Activated CD8-positive, alpha-beta memory T cell treated with anti-CD3 and anti-CD28 coated beads, Interleukin-2, amount 50 U/mL, for 4 hours (primary cell): ENCODE measurements around the gene KCNJ9.
A peak's percentile ranks its signal among the peaks of the same experiment; 100 is the strongest.
"Not testable (repeated sequence)": the region's sequence is repeated elsewhere in the genome, so short reads cannot be mapped to it uniquely, and the experiment has no call there.

Experiments
- DNase-seq: peaks from one replicate; pipeline ENCODE4 v3.0.0-alpha.2; 2020

KCNJ9 gene

DNA sequence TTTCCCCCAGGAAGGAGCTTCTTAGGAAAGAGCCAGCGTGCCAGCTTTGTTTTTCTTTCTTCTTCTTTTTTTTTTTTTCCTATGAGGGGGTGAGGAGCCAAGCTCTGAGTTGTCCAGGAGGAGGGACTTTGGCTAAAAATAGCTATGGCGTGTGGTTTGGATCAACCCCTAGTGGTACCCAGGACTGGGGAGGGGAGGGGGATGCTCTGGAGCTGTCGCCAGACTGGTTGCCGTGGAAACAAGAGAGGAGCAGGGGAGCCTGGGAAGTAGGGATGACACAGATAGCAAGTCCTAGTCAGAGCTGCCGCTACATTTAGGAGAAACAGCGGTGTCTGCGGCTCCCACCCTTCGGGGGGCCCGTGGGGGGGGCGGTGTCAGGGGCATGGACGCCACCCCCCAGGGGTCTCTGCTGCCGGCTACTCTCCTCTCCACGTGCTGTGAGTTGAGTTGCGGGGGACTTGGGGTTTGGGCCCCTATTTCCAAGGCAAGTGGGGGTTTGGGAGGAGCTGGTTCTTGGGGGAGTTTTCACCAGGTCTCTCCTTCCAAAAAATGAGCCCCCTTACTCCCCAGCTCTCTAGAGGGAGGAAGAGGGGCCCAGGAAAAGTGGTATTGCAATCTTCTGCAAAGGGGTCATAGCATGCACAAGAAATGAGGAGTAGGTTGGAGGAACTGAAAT, at the start of gene KCNJ9:
TSS of gene KCNJ9 (plus strand) at position 278 of the 676 bp plus-strand sequence. CDS start 2,493 bp downstream, outside the sequence.
- no peak for DNase-seq

DNA sequence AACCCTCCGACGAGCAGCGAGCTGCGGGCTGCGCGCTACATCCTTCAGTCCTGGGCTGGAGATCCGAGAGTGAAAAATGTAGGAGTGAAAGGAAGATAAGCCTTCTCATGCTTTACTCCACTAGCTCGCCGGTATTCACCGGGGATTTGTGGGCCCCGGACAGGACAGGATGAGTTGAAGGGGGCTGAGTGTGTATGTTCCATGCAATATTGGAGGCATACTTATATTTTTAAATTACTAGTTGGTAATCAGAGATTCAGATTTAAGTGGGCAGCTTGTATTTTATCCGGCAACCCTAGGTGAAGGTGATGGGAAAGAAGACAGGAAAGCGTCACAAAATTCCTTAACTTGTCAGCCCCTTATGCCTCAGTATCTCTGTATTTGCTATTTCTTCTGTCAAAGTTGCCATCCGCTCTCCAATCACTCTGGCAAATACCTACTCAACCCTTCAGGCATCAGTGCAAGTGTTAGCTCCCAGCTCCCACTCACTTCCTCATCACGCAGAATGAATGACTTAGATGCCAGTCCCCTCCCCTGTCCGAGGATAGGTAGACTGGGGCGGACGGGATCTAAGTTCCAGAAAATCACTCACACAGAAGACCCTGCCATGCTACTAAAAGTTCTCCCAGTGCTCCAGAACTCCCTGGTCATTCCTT, 49.0 kb upstream of the KCNJ9 start:
- no peak for DNase-seq

DNA sequence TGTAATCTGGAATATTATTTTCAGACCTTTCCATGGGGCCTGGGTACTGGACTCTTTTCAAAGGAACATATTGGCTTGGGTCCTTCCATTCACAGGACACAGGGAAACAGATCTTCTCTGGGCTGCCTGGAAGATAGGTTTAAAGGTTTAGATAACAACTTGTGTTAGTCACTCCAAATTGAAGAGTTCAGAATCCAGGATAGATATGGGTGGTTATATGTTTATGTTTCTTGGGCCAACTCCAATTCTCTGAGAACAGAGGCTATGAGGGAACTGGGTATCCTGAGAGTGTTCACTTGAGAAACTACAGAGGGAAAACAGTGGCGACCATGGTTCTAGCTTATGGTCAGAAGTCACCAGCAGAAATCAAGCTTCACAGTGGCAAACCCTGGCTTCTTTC, 40.9 kb upstream of the KCNJ9 start:
- DNase-seq = no peak

DNA sequence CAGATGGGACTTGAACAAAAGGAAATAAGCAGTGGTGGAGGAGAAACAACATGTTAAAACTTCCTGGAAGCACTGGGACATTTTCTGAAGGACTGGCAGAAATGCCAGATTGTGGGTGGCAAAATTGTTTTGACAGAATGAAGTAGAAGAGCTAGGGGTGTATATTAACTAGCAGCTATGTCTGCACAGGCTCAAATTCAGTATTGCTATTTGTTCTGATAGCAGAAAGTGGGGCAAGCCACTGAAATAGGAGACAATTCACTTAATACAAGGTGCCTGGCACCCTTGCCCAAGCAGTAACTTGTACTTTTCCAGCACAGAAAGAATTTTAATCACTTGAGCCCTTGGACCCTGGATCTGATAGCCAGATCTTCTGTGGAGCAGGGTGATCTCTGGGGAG, 37.8 kb upstream of the KCNJ9 start:
- no peak for DNase-seq

DNA sequence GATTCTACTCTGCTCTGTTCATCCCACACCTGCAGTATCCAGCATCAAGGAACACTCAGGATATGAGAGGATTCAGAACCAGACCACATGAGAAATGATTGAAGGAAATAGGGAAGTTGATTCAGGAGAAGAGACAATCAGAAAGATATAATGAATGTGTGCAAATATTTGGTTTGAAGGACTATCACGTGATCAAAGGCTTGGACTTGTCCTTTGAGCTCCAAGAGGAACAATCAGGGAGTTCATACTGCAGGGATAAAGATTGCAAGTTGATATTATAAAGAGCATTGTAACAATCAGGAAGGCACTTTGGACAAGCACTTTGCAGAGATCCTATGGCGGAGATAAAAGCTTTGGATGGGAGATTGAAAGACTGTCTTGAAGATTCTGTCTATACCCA, 35.7 kb upstream of the KCNJ9 start:
- no peak for DNase-seq

DNA sequence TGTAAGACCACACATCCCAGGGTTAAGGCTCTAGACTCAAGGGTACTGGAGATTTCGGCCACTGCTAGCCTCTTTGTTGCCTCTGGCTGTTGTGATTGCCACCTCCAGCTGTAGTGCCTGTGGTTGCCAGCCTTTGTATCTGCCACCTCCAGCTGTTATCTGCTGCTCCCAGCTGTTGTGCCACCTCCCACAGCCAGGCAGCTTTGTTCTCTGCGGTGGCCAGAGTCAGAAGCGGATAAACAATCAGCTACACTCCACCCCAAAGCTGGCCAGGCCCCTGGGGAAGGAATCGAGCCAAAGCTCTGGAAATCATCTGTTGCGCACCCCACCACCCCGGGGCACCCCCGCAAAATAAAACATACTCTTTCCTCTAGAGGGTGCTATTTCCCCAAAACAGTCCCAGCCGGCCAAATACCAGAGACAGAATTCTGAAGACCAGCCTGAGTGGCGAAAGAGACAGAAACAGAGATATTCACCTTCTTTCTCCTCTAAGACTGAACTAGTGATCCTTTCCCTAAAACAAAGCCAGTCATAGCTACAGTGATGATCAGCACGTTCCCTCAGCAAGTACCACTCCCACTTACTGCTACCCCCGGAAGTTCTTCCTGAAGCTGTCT, 34.7 kb upstream of the KCNJ9 start:
- DNase-seq = peak; percentile 28

DNA sequence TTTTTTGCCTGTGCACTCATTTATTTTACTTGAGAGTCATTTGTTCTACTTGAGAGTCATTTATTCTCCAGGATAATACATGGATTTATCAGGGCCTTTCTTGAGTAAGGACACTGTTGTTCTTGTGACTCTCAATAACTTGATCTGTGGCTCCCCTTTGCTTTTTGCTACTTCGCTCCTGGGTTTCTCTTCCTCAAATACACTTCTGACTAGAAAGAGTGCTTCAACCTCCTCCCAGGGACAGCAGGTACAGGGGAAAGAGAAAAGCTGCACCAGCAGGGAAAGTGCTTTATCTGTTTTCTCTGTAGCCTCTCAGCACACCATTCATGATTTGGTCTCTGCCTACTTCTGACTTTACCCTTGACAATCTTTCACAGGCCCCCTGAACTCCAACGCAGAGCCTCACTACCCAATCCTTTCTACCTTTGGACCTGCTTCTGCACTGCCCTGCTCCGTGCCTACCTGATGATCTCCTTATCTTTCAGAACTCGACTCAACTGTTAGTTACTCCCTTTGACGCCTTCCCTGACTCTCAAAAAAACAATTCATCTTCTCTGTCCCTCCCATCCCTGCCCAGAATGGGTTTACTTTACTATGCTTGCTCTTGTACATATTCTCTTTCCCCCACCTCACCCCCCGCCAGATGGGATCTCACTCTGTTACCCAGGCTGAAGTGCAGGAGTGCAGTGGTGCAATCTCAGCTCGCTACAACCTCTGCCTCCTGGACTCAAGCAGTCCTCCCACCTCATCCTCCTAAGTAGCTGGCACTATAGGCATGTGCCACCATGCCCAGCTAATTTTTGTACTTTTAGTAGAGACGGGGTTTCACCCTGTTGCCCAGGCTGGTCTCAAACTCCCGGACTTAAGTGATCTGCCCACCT, 34.0 kb upstream of the KCNJ9 start:
- no peak for DNase-seq

DNA sequence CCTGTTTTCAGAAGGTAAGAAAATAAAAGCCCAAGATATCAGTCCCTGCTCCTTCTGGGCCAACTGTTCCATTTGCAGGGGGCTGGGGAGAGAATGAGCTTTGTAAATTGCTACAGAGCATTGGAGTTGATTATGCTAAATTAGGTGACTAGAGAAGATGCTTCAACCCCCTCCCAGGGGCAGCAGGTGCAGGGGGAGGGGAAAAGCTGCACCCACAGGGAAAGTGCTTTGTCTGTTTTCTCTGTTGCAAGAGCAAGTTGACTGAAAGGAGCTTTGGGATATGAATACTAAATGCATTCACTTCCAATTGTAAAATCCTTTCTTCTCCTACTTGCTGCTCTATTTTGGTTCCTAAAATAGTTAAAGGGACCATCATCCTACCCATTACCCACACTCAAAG, 33.0 kb upstream of the KCNJ9 start:
- DNase-seq = no peak

DNA sequence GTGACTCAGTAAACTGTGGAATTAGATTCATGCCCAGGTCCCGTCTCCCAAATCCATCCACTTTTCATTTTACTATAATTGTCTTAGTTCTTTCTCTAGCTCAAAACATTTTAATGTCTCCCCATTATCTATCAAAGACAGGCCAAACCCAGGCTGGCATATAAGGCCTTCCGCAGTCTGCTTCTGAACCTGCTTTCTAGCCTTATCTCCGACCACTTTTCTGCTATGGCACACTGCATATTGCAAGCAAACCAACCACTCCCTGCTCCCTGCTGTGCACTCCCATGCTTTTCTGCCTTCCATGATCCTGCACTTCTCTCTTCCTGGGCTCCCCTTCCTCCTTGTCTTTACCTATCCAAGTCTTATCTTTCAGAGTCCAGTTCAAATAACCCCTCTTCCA, 32.2 kb upstream of the KCNJ9 start:
- DNase-seq = no peak

DNA sequence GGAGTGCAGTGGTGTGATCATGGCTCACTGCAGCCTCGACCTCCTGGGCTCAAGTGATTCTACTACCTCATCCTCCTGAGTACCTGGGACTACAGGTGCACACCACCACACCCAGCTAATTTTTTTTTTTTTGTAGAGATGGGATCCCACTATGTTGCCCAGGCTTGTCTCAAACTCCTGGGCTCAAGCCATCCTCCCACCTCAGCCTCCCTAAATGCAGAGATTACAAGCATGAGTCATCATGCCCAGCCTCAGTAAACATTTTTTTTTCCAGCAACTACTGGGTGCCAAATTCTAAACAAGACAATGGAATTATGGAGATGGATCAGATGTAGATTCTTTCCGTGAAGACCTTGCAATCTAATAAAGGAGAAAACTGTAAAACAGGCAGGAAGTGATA, 31.2 kb upstream of the KCNJ9 start:
- DNase-seq = not testable (repeated sequence)

DNA sequence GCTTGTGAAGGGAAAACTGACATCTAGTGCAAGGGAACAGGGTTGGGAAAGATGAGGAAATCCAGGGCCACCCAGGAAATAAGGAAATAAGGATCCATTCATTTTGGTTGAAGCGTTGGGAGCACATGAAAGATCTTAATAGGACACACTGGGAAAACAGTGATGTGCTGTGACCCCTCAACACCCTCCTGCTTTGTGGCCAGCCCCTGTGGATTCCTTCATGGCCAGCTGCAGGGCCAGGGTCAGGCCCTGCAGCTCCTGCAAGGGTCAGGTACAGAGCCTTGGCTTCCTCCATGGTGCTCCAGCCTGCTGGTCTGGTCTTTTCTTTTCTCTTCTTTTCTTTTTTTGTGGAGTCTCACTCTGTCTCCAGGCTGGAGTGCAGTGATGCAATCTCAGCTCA, 30.7 kb upstream of the KCNJ9 start:
- no peak for DNase-seq

DNA sequence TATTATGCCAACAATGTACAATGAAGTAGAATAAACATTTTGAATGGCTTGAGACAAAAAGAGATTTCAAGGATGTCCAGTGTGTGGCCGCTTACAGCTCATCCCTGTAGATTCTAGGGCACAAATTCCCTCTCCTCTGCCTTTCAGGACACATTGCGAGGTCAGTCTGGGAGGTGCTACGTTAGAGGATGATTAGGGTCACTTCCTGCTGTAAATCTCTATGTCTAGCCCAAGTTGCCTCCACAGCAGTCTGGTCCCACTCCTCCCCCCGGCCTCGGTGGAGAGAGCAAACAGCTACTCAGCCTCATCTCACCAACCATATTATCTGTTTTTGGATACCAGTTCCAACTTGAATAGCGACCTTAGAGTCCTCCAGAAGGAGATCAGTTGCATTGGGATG, 28.4 kb upstream of the KCNJ9 start:
- DNase-seq = no peak

DNA sequence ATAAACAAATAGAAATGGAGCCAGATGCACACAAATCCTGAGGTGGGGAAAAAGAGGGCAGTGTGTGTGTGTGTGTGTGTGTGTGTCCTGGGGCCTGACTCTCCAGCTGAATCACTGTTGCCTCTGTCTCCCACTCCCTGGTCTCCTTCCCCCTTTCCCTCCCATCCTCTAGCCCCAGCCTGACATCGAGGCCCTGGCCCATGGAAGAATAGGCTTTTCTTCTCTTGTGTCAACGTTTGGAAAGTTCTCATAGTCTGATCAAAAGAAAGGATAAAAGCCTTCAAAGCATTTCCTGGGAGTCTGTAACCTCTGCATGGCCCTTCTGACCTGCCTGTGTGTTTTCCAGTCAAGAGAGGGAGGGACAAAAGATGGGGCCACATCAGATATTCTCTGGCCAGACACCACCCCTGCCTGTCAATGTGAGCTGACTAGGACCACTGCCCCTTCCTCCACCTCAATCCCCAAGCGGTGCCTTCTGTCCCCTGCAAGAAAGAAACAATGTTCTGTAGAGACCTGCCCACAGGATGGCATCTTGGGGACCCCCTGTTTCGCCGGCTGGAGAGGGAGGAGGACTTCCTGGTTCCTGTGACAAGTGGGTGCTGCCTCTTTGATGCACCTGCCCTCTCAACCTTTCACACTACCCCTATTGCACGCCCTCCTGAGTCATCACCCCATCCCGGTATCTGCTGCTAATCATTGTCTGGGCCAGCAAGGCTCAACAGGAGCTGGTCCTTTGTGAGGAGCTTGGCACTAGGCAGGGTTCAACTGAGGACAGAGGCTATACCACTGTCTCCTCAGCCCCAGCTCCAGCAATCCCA, 27.6 kb upstream of the KCNJ9 start:
- DNase-seq = no peak

DNA sequence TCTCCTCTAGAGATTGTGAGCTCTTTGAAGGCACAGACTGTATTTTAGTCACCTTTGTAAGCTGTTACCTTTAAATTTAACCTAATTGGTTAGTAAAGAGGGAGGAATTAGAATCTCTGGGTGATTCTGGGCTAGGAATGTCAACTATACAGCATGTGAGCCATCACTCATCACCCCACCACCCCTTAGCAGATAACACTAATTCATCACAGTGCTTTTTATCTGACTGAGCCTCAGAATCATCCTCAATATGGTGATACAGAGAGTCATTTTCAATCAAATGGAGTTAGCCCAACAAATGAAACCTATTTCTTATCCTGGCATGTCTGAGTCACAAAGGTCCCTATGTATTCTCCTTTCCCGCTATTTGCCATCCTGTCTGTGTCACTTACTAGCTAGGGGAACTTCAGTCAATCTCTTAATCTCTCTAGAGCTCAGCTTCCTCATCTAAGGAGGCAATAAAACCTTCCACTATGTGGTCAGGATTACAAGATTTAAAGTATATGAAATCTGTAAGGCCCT, 24.6 kb upstream of the KCNJ9 start:
- DNase-seq = no peak

DNA sequence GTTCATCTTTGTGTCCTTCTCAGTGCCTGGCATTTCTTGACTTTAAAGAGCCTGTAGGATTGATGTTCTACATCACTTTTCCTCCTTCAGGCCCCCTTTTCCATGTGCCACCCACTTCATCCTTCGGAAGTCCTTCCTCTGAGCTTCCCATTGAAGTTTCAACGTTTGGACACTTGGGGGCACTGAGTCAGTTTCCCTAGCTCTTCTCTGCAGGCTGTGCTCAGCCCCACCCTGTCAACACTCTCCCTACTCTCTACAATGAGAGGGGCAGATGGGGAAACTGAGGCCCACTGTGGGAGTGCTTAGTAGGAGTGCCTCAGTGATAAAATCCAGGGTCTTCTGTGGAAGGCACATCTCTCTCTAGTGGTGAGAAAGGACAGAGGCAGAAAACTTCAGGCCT, 23.3 kb upstream of the KCNJ9 start:
- DNase-seq = no peak

DNA sequence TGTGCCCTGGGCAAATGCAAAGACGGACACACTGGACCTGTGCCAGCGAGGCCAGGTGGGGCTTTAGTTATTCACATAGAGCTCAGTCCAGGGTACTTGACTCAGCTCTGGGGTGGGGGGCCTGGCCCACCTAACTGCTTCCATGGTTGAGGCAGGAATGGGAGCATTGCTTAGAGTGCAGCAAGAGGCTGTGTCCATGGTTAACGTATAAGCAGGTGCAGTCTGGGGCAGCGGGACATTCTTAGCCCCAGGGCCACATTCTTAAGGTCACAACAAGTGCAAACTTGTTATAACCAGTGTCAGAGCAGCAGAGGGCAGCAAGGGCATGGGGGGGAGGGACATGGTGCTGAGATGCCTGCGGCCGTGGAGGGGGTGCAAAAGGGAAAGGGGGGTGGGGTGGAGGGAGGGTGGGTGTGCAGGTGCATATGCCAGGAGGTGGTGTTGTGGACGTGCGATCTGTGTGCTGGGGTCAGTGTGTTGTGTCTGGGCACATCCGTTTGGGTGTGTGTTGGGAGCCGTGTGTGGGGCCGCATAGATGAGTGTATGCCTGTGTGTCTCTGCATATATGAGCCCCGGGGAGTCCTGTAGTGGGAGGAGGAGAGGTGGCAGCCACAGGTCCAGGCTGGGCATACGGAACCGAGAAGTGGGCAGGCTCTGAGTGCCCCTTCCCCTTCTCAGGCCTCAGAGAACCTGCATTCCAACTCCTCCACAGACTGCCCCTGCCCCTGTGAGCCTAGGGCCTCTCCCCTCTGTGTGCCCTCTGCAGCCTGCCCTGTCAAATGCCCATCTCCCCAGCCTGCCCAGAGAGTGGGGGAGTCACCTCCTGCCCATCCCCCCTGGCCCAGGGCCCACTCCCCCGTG, 19.7 kb upstream of the KCNJ9 start:
- DNase-seq = no peak

DNA sequence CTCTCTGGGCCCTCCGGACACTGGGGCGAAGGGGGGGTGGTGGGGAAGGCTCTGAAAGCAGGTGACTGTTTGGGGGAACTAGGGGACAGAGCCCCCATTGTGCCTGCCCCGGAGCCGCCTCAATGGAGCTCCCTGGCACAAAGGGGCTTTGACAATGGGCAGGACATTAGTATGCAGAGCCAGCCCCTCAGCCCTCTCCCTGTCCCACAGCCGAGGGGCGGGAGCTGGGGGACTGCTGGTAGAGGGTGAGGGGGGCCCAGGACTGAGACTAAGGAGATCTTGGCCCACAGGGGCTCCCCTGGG, 19.2 kb upstream of the KCNJ9 start:
- no peak for DNase-seq

DNA sequence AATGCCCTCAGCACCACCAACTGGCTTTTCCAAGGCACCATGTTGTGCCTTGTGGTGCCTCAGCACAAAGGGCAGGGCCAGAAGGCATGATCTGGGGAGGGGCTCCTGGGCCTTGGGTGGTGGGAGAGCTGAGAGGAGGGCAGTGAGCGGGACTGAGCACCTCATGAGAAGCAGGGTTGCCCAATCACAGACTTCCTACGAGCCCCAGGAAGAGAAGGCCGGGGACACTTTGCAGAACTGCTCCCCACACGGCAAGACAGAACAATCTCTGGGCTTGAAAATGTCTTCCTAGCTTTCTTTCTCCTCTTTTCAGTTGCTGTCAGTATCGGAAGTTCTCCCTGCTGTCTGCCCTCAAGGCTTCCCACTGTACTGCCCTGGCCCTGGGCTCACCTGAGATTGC, 18.2 kb upstream of the KCNJ9 start:
- DNase-seq = no peak

DNA sequence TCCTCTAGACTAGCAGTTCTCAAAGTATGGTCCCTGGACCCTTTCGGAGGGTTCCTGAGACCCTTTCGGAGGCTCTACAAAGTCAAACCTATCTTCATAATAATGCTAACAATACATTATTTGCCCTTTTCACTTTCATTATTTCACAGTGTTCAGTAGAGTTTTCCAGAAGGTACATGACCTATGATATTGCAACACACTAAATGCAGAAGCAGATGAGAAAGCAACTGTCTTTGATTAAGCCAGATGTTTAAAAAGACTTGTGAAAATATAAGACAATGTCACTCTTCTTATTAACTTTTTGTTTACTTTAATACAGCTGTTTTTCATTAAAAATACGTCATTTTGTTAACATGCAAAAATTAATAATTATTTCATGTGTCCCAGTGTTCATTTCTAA, 17.2 kb upstream of the KCNJ9 start:
- no peak for DNase-seq

DNA sequence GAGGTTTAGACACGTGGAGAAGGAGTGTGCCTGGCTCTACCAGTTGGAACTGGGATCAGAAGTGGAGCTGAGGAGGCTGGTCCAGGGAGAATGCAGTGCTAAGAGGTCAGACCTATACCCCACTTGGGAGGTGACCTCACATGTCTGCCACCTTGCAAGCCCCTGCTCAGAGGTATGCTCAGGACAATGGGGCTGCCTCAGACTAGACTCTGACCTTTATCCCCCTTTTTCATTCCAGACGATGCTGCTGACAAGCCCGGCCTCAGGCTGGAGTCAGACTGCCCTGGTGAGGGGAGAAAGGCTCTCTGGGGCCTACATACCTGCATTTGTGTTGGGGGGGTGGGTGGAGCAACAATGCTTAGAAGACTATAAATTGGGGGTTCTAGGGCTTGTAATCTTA, 16.6 kb upstream of the KCNJ9 start:
- no peak for DNase-seq
